Osteocyte (in vitro differentiated cells): ENCODE data around the gene CUBN. TPM values are rescaled to one million over a fixed set of nuclear protein-coding genes. Genes with fewer than 3 reads are reported as not detected.

Experiments used
- DNase-seq: peaks from one replicate; pipeline ENCODE4 v3.0.0; 2021; ENCODE audit warnings: mixed read lengths; ENCODE audit not compliant: unreplicated experiment; ENCODE audit errors: extremely low spot score
- H3K27ac Mint-ChIP-seq: one replicate; pipeline ENCODE4 v1.8.0; 2021; ENCODE audit warnings: mild to moderate bottlenecking, mixed read lengths; ENCODE audit not compliant: unreplicated experiment
- H3K27me3 Mint-ChIP-seq: one replicate; pipeline ENCODE4 v1.8.0; 2021; ENCODE audit warnings: mixed read lengths; ENCODE audit not compliant: unreplicated experiment
- H3K36me3 Mint-ChIP-seq: one replicate; pipeline ENCODE4 v1.8.0; 2021; ENCODE audit warnings: mixed read lengths; ENCODE audit not compliant: unreplicated experiment
- H3K4me1 Mint-ChIP-seq: one replicate; pipeline ENCODE4 v1.8.0; 2021; ENCODE audit warnings: mixed read lengths; ENCODE audit not compliant: unreplicated experiment
- H3K4me3 Mint-ChIP-seq: one replicate; pipeline ENCODE4 v1.8.0; 2021; ENCODE audit warnings: mild to moderate bottlenecking, moderate library complexity, mixed read lengths; ENCODE audit not compliant: unreplicated experiment
- H3K9me3 Mint-ChIP-seq: one replicate; pipeline ENCODE4 v1.8.0; 2021; ENCODE audit warnings: mixed read lengths; ENCODE audit not compliant: unreplicated experiment
- total RNA-seq: library from RNA; stranded (reverse); gene quantifications from 2 replicates; pipeline ENCODE4 v1.2.1, GENCODE V29; 2021
- TF ChIP-seq, protein P1 (sequence below): fragments of 200-600 bp; sonication (generic); IDR thresholded peaks from 2 replicates; pipeline ENCODE4 v1.5.0; 2021; ENCODE audit warnings: antibody characterized with exemption, mild to moderate bottlenecking, moderate library complexity

The CUBN gene
- total RNA-seq, 1 donor from 2014 or later, result 1.4 TPM

DNA sequence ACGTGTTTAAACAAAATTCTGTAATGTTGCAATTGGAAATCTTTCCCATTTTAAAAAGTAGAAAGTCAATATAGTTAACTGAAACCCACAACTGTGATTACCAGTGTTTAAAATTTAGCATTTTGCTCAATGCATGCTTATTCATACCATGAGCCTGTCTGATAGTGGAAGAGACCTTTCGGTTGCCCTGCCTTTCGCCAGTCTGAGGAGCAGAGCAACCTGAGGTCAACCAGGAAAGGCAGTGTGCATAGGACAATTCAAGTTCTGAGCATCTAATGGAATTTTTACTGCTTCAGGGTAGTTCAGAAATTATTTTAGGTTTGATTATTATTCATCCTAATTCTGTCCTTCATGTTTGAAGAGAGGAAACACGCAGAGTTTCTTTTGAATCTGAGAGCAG lies 100.8 kb downstream of the CUBN start:
- no peak for DNase-seq
- Mint-ChIP-seq H3K27ac (peak overlapping the region; percentile 87), H3K27me3 (no peaks in the 10 kb centered on the region), H3K4me1 (peaks cover 46% of the 10 kb centered on the region), H3K9me3 (no peaks in the 10 kb centered on the region), H3K36me3 (no peaks in the 10 kb centered on the region), H3K4me3 (no peak overlapping the region)
- TF ChIP-seq, protein P1, sequence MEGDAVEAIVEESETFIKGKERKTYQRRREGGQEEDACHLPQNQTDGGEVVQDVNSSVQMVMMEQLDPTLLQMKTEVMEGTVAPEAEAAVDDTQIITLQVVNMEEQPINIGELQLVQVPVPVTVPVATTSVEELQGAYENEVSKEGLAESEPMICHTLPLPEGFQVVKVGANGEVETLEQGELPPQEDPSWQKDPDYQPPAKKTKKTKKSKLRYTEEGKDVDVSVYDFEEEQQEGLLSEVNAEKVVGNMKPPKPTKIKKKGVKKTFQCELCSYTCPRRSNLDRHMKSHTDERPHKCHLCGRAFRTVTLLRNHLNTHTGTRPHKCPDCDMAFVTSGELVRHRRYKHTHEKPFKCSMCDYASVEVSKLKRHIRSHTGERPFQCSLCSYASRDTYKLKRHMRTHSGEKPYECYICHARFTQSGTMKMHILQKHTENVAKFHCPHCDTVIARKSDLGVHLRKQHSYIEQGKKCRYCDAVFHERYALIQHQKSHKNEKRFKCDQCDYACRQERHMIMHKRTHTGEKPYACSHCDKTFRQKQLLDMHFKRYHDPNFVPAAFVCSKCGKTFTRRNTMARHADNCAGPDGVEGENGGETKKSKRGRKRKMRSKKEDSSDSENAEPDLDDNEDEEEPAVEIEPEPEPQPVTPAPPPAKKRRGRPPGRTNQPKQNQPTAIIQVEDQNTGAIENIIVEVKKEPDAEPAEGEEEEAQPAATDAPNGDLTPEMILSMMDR, result no peak

DNA sequence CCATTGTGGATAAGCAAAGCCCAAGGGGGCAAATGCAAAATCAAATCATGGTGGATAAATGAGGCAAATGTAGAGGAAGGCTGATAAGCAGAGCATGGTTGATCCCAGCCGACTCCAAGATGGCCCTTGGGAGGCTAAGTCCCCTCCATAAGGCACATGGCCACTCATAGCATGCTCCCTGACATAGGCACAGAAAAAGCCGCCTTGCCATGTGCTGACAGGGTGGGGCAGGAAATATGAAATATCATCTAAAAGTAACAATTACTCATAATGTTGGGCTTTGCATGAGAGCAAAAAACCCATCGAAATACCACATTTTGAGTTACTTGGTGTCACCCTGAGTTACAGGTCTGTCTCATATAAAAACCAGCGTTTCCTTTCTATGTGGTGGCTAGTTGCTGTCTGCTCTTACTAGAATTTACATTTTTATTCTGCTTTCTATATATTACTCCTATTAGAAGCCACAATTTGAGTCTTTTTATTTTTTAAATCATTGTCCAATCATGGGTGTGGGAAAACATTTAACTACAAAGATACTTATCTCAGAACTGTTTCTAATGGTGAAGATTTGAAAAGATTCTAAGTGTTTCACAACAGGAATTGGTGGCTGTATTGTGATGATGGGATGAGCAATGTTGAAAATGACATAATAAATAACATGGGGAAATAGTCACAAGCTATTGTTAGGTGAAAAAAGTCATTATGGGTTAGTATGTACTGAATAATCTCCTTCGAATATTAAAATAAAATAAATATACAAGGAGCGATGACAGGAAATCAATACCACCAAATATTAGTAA lies 102.7 kb downstream of the CUBN start:
- H3K9me3 Mint-ChIP-seq, result no peaks in the 10 kb centered on the region
- no peaks in the 10 kb centered on the region for H3K36me3 Mint-ChIP-seq
- H3K27me3 Mint-ChIP-seq, result no peaks in the 10 kb centered on the region
- no peak overlapping the region for H3K4me3 Mint-ChIP-seq
- peaks cover 64% of the 10 kb centered on the region for H3K4me1 Mint-ChIP-seq
- TF ChIP-seq, protein P1, result no peak
- DNase-seq, result no peak
- H3K27ac Mint-ChIP-seq, result peak overlapping the region; percentile 88

DNA sequence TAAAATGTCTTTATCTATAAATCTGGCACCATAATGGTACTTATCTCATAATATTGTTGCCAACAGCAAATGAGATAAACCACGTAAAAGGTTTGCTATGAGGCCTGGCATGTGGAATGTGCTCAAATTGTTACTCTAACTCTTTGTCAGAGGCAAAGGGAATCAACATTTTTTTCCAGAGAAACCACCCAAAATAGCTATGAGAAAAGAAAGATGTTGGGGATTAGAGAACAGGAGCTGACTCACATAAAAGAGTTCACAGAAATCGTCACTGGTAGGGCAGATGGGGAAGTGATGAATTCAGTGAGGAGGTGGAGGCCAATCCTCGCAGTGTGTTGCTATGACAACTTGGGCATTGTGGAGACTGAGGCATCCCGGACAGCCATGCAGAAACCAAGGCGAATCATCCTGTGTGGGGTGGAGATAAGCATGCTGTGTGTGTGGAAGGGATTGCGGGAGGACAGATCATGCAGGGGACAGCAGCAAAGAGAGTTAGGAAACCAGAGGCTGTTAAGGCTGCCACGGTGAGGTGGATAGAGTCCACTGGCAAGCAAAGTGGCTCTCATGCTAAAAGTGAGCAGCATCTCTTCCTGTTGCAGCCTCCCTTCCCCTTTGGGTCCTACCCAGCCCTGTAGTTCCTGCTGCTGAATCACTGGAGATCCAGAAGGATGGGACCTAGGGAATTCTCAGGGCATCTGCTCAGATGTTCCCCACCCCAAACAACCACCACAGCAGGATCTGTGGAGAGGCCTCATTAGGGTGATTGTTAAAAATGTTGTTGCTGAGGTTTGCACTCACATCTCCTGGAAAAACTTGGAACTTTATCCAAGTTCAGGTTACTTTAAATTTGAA lies 103.9 kb downstream of the CUBN start:
- DNase-seq, result no peak
- TF ChIP-seq, protein P1, result no peak
- Mint-ChIP-seq H3K27ac (peak overlapping the region; percentile 98), H3K4me3 (no peak overlapping the region), H3K9me3 (no peaks in the 10 kb centered on the region), H3K27me3 (no peaks in the 10 kb centered on the region), H3K4me1 (peaks cover 64% of the 10 kb centered on the region), H3K36me3 (no peaks in the 10 kb centered on the region)

DNA sequence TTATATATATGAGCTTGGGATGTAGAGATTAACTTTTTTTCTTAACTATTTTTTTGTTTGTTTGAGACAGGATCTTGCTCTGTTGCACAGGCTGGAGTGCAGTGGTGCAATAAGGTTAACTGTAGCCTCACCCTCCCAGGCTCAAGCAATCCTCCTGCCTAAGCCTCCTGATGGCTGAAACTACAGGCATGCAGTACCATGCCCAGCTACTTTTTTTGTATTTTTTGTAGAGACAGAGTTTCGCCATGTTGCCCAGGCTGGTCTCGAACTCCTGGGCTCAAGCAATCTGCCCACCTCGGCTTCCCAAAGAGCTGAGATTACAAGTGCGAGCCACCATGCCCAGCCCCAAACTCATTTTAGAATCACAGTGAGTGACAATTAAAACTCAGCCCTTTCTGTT lies 105.2 kb downstream of the CUBN start:
- TF ChIP-seq, protein P1, result no peak
- Mint-ChIP-seq H3K4me3 (no peak overlapping the region), H3K27me3 (no peaks in the 10 kb centered on the region), H3K4me1 (peaks cover 57% of the 10 kb centered on the region), H3K9me3 (no peaks in the 10 kb centered on the region), H3K36me3 (no peaks in the 10 kb centered on the region), H3K27ac (peak overlapping the region; percentile 98)
- no peak for DNase-seq
